K562 (cell line): Measurements from ENCODE around the gene PHETA2. TPM values are rescaled to one million over a fixed set of nuclear protein-coding genes. Genes with fewer than 3 reads are reported as not detected.
A peak's percentile ranks its signal among the peaks of the same experiment; 100 is the strongest.

Experiments used
- CREM ChIP-seq: IDR thresholded peaks from 2 replicates; pipeline ENCODE4 v1.6.1; 2014; ENCODE audit warnings: antibody characterized with exemption, low read depth
- E2F6 ChIP-seq, 2 experiments: IDR thresholded peaks; 2 replicates each; pipeline ENCODE4 v1.6.1; 2011; ENCODE audit warnings: borderline replicate concordance in 1 of 2, control low read depth in 1 of 2, low read depth in 1 of 2, low read length in 1 of 2, mild to moderate bottlenecking in 1 of 2, mixed read lengths in 1 of 2, moderate library complexity in 1 of 2; ENCODE audit not compliant: insufficient read depth in 1 of 2, insufficient read length in 1 of 2, poor library complexity in 1 of 2, severe bottlenecking in 1 of 2; ENCODE audit errors: extremely low read depth in 1 of 2
- ELF2 ChIP-seq: fragments of 250-450 bp; sonication (Bioruptor Pico); IDR thresholded peaks from 2 replicates; pipeline ENCODE4 v1.5.0; 2021; ENCODE audit warnings: mild to moderate bottlenecking
- GTF2A2 ChIP-seq: IDR thresholded peaks from 2 replicates; pipeline ENCODE4 v1.6.1; 2016; ENCODE audit warnings: mild to moderate bottlenecking, missing genetic modification characterization, missing compliant biosample characterization
- GTF2B ChIP-seq: IDR thresholded peaks from 2 replicates; pipeline ENCODE4 v1.6.1; 2011; ENCODE audit not compliant: insufficient read length; ENCODE audit errors: extremely low read depth
- KDM5B ChIP-seq: fragments of 200-600 bp; sonication (generic); IDR thresholded peaks from 2 replicates; pipeline ENCODE4 v1.6.1; 2012; ENCODE audit warnings: low read depth, mild to moderate bottlenecking, moderate library complexity, low read length, control low read depth, inconsistent platforms; ENCODE audit not compliant: insufficient replicate concordance
- MAZ ChIP-seq, 2 experiments: fragments of 450-650 bp in 1 of 2; sonication (generic) in 1 of 2; formaldehyde crosslinking; IDR thresholded peaks in 1 of 2; conservative IDR thresholded peaks in 1 of 2; 2 replicates each; pipeline versions ENCODE4 v1.4.0 to v1.5.0; 2020; ENCODE audit warnings: mild to moderate bottlenecking in 1 of 2, missing genetic modification reagents in 1 of 2
- POLR2G ChIP-seq: fragments of 200-400 bp; formaldehyde crosslinking; IDR thresholded peaks from 2 replicates; pipeline ENCODE4 v1.6.1; 2017; ENCODE audit warnings: low read depth, mild to moderate bottlenecking, antibody characterized with exemption, low read length, moderate library complexity
- RBFOX2 ChIP-seq: fragments of 200-400 bp; formaldehyde crosslinking; IDR thresholded peaks from 2 replicates; pipeline ENCODE4 v1.6.1; 2017; ENCODE audit warnings: low read depth, mild to moderate bottlenecking, low read length, moderate library complexity
- SAFB2 ChIP-seq: fragments of 200-400 bp; formaldehyde crosslinking; IDR thresholded peaks from 2 replicates; pipeline ENCODE4 v1.6.1; 2018; ENCODE audit warnings: borderline replicate concordance, low read length, low read depth, moderate library complexity; ENCODE audit not compliant: severe bottlenecking
- ZNF24 ChIP-seq: fragments of 450-650 bp; IDR thresholded peaks from 2 replicates; pipeline ENCODE4 v1.6.1; 2016
- ZNF263 ChIP-seq: sonication (generic); formaldehyde crosslinking; IDR thresholded peaks from 2 replicates; pipeline ENCODE4 v1.8.0; 2022; ENCODE audit warnings: mild to moderate bottlenecking, missing genetic modification reagents, borderline replicate concordance
- ZNF407 ChIP-seq: fragments of 450-650 bp; IDR thresholded peaks from 2 replicates; pipeline ENCODE4 v1.6.1; 2016; ENCODE audit warnings: low read depth
- polyA plus RNA-seq, 8 experiments: library from polyadenylated mRNA; depleted of rRNA in 4 of 8; stranded (reverse) in 5 of 8; unstranded in 3 of 8; fragments of >200 nt; fragmentation: Nextera tagmentation in 2 of 8; fragmentation: Illumina TruSeq in 1 of 8; extraction: Ambion mirVana in 2 of 8; extraction: Trizol in 1 of 8; gene quantifications; 2 replicates each; pipeline versions ENCODE4 v1.2.1 to v1.2.3, GENCODE V29; 2011 to 2014; ENCODE audit warnings: inconsistent platforms in 1 of 8, missing spikeins in 1 of 8
- total RNA-seq, 7 experiments: library from RNA; depleted of rRNA in 6 of 7; stranded (reverse); fragments of >200 nt in 6 of 7; fragmentation: Illumina TruSeq in 2 of 7; extraction: Trizol in 2 of 7; gene quantifications; 2 replicates each; pipeline versions ENCODE4 v1.2.1 to v1.2.3, GENCODE V29; 2011 to 2021; ENCODE audit warnings: low replicate concordance in 1 of 7
- TF ChIP-seq, protein P1 (sequence below): fragments of 250-450 bp; sonication (Bioruptor Pico); IDR thresholded peaks from 2 replicates; pipeline ENCODE4 v1.5.0; 2021

The PHETA2 gene
- total and polyA plus RNA-seq, 9 of the 15 experiments (the other 6 are each of a cell fraction or from before 2014, with no cell fraction given): 0.07 to 0.22 (median 0.08) TPM; not detected in 5

- TF ChIP-seq GTF2A2 (no peak), MAZ (CRISPR knock-in tag; conservative IDR thresholded peaks at IDR 0.05 in 1 of 2, IDR thresholded peaks at IDR 0.05 in 1 of 2) (peak in 1 of 2 experiments; percentile 84; a peak in 3 of 4 replicates), GTF2B (no peak), ZNF263 (CRISPR knock-in tag) (0 out of 2 replicates have a peak, but pooled peaks have one; percentile 40), E2F6 (IDR thresholded peaks at IDR 0.05; ENCODE audit: borderline replicate concordance in 1 of 2, extremely low read depth in 1 of 2, insufficient read depth in 1 of 2, insufficient read length in 1 of 2, low read depth in 1 of 2, low read length in 1 of 2, poor library complexity in 1 of 2, severe bottlenecking in 1 of 2) (peak; percentile 78 to 82), ZNF24 (no peak), KDM5B (no peak), CREM (peak; percentile 91), SAFB2 (no peak), ZNF407 (no peak), POLR2G (peak; percentile 94), RBFOX2 (peak; percentile 93), ELF2 (no peak)
- TF ChIP-seq, protein P1, sequence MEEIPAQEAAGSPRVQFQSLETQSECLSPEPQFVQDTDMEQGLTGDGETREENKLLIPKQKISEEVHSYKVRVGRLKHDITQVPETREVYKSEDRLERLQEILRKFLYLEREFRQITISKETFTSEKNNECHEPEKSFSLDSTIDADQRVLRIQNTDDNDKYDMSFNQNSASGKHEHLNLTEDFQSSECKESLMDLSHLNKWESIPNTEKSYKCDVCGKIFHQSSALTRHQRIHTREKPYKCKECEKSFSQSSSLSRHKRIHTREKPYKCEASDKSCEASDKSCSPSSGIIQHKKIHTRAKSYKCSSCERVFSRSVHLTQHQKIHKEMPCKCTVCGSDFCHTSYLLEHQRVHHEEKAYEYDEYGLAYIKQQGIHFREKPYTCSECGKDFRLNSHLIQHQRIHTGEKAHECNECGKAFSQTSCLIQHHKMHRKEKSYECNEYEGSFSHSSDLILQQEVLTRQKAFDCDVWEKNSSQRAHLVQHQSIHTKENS (CRISPR knock-in tag): no peak
Measured at GRCh38 chr22:42079319-42080251, 5.5 kb downstream of the PHETA2 start, which contains the start of gene SMDT1 (continued).
